ENCODE data around the gene ENKD1.

- no peak for TF ChIP-seq SRF (IDR thresholded peaks at IDR 0.05; ENCODE audit: low read depth, low read length)
- TF ChIP-seq, protein P1, sequence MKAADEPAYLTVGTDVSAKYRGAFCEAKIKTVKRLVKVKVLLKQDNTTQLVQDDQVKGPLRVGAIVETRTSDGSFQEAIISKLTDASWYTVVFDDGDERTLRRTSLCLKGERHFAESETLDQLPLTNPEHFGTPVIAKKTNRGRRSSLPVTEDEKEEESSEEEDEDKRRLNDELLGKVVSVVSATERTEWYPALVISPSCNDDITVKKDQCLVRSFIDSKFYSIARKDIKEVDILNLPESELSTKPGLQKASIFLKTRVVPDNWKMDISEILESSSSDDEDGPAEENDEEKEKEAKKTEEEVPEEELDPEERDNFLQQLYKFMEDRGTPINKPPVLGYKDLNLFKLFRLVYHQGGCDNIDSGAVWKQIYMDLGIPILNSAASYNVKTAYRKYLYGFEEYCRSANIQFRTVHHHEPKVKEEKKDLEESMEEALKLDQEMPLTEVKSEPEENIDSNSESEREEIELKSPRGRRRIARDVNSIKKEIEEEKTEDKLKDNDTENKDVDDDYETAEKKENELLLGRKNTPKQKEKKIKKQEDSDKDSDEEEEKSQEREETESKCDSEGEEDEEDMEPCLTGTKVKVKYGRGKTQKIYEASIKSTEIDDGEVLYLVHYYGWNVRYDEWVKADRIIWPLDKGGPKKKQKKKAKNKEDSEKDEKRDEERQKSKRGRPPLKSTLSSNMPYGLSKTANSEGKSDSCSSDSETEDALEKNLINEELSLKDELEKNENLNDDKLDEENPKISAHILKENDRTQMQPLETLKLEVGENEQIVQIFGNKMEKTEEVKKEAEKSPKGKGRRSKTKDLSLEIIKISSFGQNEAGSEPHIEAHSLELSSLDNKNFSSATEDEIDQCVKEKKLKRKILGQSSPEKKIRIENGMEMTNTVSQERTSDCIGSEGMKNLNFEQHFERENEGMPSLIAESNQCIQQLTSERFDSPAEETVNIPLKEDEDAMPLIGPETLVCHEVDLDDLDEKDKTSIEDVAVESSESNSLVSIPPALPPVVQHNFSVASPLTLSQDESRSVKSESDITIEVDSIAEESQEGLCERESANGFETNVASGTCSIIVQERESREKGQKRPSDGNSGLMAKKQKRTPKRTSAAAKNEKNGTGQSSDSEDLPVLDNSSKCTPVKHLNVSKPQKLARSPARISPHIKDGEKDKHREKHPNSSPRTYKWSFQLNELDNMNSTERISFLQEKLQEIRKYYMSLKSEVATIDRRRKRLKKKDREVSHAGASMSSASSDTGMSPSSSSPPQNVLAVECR (CRISPR knock-in tag; IDR thresholded peaks at IDR 0.05; ENCODE audit: borderline replicate concordance) = no peak
- TF ChIP-seq ATF7 (IDR thresholded peaks at IDR 0.05) = no peak
- TF ChIP-seq ATF7 (CRISPR knock-in tag; IDR thresholded peaks at IDR 0.05) = no peak
- TF ChIP-seq SMARCC2 (IDR thresholded peaks at IDR 0.05) = no peak
- TF ChIP-seq RXRA (CRISPR knock-in tag; IDR thresholded peaks at IDR 0.05) = no peak
- TF ChIP-seq RFX5 (IDR thresholded peaks at IDR 0.05; ENCODE audit: low read depth, low read length) = no peak
- TF ChIP-seq, protein P2, sequence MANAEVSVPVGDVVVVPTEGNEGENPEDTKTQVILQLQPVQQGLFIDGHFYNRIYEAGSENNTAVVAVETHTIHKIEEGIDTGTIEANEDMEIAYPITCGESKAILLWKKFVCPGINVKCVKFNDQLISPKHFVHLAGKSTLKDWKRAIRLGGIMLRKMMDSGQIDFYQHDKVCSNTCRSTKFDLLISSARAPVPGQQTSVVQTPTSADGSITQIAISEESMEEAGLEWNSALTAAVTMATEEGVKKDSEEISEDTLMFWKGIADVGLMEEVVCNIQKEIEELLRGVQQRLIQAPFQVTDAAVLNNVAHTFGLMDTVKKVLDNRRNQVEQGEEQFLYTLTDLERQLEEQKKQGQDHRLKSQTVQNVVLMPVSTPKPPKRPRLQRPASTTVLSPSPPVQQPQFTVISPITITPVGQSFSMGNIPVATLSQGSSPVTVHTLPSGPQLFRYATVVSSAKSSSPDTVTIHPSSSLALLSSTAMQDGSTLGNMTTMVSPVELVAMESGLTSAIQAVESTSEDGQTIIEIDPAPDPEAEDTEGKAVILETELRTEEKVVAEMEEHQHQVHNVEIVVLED (CRISPR knock-in tag; IDR thresholded peaks at IDR 0.05; ENCODE audit: borderline replicate concordance) = no peak
- TF ChIP-seq, protein P3, sequence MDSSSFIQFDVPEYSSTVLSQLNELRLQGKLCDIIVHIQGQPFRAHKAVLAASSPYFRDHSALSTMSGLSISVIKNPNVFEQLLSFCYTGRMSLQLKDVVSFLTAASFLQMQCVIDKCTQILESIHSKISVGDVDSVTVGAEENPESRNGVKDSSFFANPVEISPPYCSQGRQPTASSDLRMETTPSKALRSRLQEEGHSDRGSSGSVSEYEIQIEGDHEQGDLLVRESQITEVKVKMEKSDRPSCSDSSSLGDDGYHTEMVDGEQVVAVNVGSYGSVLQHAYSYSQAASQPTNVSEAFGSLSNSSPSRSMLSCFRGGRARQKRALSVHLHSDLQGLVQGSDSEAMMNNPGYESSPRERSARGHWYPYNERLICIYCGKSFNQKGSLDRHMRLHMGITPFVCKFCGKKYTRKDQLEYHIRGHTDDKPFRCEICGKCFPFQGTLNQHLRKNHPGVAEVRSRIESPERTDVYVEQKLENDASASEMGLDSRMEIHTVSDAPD (CRISPR knock-in tag; IDR thresholded peaks at IDR 0.05) = no peak
- no peak for TF ChIP-seq ZNF780A (CRISPR knock-in tag; IDR thresholded peaks at IDR 0.05)
- TF ChIP-seq USF2 (IDR thresholded peaks at IDR 0.05; ENCODE audit: low read depth, low read length) = no peak
- no peak for TF ChIP-seq USF2 (CRISPR knock-in tag; IDR thresholded peaks at IDR 0.05; ENCODE audit: borderline replicate concordance)
- no peak for TF ChIP-seq CHD4 (IDR thresholded peaks at IDR 0.05; ENCODE audit: borderline replicate concordance, low read length)
- TF ChIP-seq HDAC6 (IDR thresholded peaks at IDR 0.05; ENCODE audit: low read depth, low read length) = no peak
- no peak for TF ChIP-seq KLF16 (CRISPR knock-in tag; IDR thresholded peaks at IDR 0.05)
These were observed 9.4 kb upstream of the ENKD1 start for GRCh38 chr16:67675999-67676398.

Data from HepG2 (cell line).